NCI-H748 treated with DMSO at 0.1 percent for 48 hours (cell line): Measurements from ENCODE around the gene TMEM125.
A peak's percentile ranks its signal among the peaks of the same experiment; 100 is the strongest.

Source experiments
- DNase-seq: peaks from one replicate; lab custom pipeline; 2025; lab: John Stamatoyannopoulos, UW

Gene TMEM125

DNA sequence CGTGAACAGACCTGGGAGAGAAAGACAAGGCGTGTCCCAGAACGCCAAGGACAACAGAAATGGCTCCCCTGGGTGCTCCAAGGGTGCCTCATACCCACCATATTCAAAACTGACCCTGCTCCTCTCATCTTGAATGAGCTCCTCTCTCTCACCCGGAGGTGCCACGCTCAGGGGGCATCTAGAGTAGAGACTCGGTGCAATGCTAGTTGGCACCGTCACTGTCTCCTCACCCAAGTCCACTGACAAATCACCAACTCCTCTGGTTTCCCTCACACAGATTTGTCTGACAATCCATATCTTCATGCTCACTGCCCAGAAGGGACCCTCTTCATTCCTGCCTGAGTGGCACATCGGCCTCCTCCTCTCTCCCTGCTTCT is 5.0 kb downstream of the TMEM125 start:
- DNase-seq, result no peak

DNA sequence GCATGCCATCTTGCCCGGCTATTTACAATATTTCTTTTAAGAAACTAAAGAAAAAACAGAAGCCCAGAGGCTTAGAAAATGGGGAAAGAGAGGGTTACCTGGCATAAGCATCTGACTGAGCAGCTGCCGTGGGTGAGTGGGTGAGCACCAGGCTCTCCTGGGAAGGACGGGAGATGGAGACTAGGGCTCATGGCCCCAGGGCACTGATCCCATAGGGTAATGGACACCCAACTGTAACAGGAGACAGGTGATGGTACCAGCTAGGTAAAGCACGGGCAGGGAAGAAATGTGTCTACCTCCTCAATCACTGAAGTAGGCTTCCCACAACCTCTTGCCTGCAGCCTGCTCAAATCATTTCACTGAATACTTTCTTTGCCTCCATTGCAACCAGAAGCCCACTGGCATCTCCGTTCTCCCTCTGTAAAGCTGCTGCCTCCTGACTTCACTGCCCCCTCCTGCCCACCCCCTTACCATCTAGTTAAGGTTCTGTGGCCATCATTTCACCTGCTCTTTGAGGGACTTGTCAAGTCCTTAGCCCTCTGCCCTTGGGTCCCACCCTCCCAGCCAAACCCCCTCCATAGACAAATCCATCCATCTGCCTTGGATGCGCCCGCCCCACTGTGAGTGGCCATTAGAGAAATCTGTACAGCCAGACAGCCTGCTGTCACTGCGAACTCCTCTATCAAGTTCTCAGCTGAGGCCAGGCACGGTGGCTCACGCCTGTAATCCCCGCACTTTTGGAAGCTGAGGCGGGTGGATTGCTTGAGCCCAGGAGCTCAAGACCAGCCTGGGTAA is 6.2 kb downstream of the TMEM125 start:
- DNase-seq, result no peak

DNA sequence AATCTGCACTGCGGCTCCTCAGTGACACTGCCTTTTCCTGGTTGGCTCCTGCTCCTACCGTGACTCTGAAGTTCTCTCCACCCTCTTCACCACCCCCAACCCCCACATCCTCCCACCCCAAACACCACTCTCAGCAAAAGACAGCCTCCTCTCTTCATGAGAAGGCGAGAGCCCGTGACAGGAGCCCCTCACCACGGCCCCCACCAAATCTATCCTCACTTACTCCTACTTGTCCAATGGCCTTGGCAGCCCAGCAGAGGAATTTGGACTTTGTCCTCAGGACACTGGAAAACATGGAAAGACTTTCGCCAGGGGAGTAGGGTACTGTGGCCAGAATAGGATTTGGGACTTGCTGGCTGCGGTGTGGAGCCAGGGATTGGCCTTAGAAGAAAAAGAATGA is 6.9 kb downstream of the TMEM125 start:
- no peak for DNase-seq

DNA sequence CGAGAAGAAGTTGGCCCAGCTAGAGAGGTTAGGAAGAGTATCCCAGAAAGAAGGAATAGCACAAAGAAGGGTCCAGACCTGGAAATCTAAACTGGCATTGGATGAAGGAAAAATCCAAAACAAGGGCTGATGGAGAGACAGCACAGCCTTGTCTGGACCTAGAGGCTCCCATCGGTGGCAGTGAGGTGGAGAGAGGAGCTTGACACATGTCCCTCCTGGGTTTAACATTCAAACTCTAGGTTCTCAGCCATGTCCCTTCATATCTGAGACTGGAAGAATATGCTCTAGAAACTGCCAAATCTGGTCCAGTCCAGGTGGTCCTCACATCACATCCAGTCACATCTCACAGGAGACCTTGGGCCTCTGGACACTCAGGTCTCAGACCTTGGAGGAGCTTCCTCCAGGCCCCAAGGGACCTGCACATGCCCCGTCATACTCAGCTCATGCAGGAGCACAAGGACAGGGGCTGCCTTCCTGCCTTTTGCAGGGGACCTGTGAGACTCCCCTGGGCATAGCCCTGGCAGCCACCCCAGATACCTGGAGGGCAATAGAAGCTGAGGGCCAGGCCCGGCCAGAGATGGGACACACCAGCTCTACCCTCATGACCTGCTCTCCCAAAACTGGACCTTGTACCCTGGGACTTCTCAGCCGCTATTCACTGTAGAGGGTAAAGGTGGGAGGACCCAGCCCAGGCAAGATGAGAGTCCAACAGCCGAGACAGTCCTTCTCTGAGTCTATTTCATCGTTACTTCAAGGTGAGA is 7.5 kb downstream of the TMEM125 start:
- no peak for DNase-seq

DNA sequence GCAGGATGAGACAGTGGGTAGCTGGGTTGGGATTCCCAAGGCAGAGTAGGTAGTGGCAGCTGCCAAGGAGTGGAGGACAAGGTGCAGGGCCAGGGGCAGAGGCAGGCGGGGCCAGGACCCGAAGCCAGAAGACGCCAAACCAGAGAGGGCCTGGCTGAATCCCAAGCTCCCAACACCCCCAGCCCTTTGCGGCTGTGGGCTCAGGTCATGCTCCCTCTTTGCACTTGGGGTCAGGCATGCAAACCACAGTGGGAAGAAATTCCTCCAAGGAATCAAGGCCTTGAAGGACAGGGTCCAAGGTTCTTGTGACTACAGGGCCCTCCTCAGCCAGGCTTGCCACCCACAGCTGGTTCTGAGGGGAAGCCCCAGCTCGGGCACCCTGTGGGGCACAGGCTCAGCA is 9.4 kb downstream of the TMEM125 start:
- DNase-seq, result no peak

DNA sequence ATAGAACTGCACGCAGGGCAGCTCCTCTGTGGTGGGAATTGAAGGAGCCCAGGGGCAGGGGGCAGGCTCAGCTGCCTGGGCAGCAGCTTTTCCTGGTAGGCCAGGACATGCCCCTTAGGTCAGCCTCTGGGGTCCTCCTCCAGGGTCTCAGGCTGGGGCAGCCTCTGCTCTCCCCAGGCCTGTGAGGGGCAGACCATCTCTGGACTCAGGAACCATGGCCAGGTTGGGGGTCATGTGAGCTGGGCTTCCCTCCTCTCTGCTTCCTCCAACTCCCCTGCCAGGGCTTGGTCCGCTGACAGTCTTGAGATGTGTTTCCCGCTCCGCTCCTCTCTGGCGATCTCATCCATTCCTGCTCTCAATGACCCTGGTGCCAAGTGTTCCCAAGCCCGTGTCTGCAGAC is 9.9 kb downstream of the TMEM125 start:
- DNase-seq, result no peak

DNA sequence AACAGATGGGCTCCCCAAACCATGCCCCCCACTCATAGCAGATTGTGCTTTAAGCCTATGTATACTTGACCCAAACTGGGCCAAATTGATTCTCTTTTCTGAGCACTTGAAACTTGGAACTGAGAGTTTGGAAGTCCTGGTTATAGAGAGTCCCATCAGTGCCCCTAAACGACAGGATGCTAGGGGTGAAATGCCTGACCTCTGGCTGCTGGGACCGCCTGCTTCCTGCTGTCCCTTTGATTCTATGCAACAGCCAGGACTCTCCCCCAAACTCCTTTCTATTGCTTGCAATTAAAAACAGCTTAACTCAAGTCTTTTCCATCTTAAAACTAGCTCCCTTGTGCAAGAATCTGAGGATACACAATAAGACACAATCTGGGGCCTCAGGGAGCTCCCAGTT is 10.9 kb downstream of the TMEM125 start:
- no peak for DNase-seq

DNA sequence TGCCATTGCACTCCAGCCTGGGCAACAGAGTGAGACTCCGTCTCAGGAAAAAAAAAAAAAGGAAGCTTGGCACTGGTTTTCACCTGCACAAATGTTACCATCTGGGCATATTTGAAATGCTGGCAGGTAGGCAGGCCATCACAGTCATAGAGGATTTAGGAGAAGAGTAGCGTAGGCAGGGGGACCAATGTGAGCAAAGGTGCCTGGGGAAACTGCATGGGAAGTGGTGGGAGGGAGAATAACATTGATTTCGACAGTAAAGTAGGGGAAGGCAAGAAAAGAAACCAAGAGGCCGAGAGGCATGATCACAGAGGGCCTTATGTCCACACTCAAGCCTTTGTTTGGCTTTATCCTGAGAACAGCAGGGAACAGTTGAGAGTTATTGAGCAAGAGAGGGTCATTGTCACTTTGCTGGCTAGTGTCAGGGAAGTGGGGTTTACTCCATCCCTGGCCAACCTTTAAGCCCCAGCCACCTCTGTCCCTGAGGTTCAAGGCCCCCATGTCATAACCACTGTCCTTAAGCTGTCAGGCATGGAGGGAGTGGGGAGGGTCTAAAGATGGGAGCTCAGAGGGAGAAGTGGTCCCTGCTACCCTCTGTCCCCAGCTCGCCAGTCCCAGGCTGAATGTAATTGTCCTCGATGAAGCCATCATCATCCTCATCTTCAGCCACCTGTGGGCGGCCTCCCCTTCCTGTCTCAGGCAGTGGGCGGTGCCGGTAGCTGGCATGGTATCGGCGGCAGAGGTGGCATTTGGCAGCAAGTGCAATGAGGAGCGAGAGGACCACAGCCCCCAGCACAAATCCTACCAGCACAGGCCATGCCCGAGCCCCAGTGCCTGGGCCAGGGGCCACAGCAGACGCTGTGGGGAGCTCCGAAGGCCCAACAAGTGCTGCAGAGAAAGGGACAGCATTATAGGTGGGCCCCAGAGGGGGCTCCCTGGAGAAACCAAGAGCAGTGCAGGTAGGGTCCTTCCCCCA is 12.7 kb downstream of the TMEM125 start:
- no peak for DNase-seq

DNA sequence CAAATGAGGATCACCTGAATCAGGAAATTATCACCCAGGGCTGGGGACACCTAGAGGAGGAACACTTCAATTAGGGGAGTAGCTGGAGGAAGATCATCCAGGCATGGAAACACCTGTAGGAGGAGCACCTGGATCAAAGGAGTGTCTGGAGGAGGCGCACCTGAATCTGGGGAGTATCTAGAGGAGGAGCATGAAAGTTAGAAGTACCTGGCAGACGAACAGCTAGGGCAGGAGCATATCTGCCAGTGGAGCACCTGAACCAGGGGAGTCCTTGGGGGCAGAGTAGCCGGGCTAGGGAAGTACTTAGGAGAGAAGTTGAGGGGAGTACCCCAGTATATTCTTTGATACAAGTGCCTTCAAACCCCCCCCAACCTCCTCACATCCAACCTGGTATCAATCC is 14.3 kb downstream of the TMEM125 start:
- DNase-seq, result no peak

DNA sequence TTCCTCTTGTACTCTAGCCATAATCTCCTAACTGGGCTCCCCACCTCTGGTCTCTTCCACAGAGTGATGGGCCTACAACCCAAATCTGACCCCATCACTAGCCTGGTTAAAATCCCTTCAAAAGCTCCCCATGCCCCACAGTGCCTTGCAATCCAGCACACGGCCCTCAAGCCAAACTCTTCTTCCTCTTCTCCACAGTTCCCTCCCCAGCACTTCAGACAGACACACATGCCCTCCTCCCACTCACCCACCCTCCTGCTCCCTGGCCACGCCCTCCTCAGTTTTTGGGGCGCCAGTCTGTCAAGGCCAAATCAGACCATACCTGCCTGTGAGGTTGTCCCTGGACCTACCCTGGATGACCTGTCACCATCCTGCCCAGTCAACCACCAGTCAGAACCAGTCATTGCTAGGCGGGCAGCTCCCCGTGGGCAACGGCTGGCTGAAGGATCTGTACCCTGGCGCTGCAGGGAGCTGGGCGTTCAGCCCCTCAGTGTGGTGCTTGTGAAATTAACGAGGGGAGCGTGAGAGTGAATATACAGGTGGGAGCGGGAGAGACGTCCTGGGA is 14.8 kb downstream of the TMEM125 start:
- DNase-seq, result no peak

DNA sequence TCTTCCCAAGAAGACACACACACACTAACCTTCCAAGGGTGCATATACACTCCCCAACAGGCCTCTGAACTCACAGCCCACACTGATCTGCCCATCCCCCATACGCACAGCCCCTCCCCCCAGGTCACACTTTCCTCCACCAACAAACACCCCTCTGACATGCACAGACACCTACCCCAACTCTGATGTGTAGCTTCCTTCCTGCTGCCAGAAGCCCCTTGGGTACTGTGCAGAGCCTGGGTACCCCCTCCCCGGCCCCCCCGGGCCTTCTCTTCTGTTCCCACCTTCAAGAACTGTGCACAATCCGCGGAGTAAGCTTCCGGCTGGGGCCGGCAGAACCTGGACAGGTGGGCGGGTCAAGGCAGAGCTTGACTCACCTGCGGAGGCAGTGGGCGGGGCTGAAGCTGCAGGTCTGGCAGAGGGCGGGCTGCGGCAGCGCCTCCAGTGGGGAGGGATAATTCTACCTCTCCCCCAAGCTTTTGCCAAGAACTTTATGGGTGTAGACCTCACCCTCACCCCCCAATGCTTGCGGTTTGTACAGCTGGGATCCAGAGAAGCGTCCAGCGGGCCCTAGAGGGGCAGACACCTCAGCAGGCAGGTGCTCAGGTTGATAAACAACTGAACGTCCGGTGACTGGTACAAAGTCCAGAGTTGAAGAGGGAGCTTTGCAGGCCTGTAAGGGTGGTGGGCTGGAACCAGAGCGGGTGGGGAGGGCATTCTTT is 15.6 kb downstream of the TMEM125 start, which contains the start of gene C1orf210:
C1orf210 (minus strand) TSS at position 313 of the 722 bp plus-strand sequence. CDS start 2,311 bp downstream, outside the sequence.
- DNase-seq, result peak; percentile 100

DNA sequence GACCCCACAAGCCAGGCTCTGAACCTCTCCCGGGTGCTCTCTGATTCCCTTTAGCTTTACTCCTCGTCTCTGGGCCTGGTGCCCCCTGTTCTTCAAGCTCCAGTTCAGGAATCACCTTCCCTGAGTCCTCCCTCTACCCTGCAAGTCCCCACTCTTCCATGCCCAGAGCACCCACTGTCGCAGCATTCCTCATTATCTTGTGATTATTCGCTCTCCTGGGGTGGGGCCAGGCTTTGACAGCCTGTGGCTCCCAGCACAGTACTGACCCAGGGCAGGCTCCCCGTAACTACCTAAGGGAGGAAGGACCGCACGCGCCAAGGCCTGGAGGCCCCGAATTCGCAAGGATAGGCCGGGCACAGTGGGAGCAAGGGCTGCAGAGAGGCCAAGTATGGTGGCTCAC is 16.3 kb downstream of the TMEM125 start:
- no peak for DNase-seq

DNA sequence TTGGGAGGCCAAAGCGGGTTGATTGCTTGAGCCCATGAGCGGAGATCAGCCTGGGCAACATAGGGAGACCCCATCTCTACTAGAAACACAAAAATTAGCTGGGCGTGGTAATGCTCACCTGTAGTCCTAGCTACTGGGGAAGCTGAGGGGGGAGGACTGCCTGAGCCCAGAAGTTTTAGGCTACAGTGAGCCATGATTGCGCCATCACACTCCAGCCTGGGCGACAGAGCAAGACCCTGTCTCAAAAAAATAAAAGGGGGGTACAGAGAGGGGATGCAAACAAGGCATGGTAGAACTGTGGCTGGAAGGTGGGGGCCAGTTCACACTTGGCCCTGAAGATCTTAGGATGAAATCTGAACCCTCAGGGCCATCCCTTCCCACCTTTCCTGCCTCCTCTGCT is 16.8 kb downstream of the TMEM125 start:
- no peak for DNase-seq

DNA sequence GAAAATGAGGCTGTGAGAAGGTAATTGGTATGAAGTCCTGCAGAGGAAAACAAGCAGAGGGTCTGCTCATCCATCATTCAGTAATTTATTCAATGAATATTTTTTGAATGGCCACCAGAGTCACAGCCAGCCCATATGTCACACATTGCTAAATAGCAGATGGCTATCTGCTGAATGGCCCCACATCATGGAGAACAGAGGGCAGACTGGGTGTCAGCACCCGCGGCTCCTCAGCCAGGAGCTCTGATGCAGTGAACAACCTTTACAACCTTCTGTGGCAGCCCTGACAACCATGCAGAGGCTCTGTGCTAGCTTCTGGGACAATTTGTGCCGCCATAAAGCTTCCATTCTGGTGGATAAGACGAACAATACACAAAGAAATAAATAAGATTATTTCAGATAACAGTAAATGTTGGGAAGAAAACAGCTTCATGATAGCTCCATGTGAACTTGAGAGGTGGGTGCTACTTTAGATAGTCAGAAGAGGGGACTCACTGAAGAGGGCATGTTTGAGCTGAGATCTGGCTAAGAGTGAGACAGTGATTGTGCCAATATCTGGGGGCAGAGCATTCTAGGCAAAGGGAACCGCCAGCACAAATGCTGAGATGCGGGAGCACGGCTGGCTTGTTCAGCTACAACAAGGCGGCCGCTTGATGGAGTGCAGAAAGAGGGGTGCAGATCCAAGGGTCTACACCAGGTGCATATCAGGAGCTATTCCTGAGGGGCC is 18.4 kb downstream of the TMEM125 start:
- no peak for DNase-seq

DNA sequence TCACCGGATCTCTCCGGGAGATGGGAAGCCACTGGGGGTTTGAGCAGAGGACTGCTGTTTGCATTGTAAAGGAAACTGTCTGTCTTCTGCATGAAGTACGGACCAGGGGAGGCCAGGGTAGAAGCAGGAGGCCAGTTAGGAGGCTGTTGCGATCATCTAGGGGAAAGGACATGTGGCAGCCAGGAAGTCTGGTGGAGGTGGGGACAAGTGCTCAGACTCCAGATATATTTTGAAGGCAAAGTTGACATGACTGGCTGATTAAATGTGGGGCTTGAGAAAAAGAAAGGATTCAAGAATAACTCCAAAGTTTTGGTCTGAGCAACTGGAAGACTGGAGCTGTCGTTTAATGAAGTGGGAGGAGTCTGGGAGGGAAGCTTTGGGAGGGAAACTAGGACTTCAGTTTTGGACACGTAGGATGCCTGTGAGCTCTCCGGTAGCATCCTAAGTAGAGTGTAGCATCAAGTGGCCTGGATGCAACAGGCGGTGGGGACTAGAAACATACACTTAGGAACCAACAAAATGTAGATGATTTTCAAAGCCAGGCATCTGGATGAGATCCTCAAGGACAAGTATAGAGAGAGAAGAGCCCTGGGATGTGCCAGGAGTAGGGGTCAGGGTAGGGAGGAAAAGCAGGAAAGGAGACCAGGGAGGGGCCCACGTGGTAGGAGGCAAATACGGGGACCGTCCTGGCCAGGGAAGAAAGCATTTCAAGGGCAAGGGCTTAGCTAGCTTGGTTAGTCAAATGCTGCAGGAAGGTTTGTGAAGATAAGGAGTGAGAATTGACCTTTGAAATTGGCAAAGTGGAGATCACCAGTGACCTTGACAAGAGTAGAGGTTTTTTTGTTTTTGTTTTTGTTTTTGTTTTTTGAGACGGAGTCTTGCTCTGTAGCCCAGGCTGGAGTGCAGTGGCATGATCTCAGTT is 19.3 kb downstream of the TMEM125 start:
- no peak for DNase-seq

DNA sequence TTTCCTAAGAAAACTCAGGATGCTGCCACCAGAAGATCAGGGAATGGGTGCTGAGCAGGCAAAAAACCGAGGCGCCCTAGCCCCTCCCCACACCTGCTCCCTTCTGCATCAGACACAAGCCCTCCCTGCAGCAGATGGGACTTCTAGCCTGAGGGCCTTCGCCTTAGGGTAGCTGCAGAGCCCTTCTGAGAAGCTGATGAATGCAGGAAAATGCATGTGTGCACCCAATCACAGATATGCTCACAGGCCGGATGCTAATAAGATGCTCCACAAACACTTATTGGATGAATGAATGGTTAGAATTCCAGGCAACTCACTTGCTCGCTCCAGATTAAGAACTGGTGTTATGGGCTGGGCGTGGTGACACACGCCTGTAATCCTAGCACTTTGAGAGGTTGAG is 22.4 kb downstream of the TMEM125 start:
- DNase-seq, result no peak

DNA sequence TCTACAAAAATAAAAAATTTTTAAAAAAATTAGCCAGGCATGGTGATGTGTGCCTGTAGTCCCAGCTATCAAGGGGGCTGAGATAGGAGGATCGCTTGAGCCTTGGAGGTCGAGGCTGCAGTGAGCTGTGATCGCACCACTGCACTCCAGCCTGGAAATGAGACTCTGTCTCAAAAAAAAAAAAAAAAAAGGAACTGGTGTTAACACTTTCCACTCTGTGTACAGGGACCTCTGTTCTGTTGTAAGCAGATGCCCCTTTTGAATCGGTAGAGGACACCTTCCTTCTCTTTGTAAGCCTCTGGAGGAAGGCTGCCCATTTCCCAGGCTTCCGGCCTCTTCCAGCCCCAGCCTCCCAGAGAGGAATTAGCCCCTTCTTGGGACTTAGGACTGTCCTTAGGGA is 22.9 kb downstream of the TMEM125 start:
- DNase-seq, result no peak

DNA sequence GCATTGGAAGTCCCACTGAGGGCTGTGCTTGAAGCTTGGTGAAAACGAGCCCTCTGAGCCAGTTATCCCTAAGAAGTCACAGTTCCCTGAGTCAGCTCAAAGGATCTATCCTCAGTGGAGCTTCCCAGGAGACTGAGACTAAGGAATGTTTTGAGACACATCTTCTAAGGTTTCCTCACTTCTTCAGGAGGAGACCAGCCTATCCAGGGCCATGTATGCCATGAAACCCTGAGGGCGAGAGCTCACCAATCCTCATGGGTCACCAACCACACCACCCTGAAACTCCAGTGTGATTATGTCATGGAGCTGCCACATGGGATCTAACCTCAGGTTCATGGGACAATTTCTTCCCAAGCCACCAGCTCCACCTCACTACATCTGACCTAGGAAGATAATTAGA is 23.4 kb downstream of the TMEM125 start:
- no peak for DNase-seq
